LNCAP (cell line): Measurements from ENCODE around the gene PCP4L1.

Experiments used
- CTCF ChIP-seq: fragments of 450-650 bp; IDR thresholded peaks from 2 replicates; pipeline ENCODE4 v1.5.1; 2017; ENCODE audit warnings: mild to moderate bottlenecking

Gene PCP4L1

GRCh38 chr1:161218301-161219077 lies 40.1 kb upstream of the PCP4L1 start:
- no peak for TF ChIP-seq CTCF

- no peak for TF ChIP-seq CTCF
Measured at GRCh38 chr1:161219078-161219892, 39.3 kb upstream of the PCP4L1 start.

DNA sequence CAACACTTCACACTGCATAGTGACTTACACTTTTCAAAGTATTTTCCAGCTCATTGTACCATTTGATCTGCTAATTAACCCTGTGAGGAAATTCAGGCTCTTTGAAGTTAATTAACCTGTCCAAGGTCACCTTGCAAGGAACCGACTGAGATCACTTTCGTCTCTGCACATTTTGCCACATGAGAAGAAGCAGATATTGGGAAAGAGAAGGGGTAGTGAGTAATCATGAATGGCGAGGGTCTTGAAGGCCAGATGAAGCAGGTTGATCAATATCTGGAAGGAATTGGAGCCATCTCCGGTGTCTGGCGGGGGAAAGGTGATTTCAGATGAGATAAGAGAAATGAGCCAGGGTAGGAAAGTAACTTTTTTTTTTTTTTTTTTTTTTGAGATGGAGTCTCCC lies 38.5 kb upstream of the PCP4L1 start:
- TF ChIP-seq CTCF: no peak

- no peak for TF ChIP-seq CTCF
Measured at GRCh38 chr1:161222175-161223019, 36.1 kb upstream of the PCP4L1 start.

- TF ChIP-seq CTCF: no peak
Measured at GRCh38 chr1:161223805-161224694, 34.5 kb upstream of the PCP4L1 start.

DNA sequence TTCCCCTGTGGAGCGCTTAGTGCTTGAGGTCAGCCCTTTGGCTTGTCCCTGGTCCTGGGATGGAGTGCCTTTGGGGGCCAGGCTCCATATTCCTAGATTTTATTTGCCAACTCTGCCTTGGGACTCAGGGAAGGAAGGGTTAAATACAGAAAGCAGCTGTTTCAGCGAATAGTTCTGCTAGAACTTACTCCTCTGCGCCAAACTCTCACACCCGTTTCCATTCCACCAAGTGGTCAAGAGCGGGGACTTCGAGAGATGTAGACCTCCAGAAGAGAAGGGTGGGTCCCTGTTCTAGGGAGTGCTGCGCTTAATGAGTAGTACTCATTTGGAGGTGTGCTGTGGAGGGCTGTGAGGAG lies 33.4 kb upstream of the PCP4L1 start:
- no peak for TF ChIP-seq CTCF
